ENCODE results near the gene OR4P4.

DNA sequence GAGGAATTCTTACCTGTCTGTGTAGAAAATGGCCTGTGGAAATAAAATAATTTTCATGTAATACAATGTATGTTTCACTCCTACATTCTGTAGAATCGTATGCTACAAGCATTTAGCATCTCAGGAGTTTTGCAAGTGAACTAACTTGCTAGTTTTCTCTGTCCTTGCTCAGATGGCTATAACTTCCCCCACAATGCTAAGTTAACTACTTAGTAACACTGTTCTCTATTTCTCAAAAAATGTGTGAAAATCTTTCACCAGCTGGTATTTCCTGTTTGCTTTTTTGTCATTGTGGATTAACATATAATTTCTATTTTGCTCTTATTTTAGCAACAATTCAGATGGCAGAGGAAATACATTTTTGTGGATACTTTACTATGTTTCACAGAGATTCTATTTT lies 17.6 kb downstream of the OR4P4 start:
- TF ChIP-seq, protein P1, sequence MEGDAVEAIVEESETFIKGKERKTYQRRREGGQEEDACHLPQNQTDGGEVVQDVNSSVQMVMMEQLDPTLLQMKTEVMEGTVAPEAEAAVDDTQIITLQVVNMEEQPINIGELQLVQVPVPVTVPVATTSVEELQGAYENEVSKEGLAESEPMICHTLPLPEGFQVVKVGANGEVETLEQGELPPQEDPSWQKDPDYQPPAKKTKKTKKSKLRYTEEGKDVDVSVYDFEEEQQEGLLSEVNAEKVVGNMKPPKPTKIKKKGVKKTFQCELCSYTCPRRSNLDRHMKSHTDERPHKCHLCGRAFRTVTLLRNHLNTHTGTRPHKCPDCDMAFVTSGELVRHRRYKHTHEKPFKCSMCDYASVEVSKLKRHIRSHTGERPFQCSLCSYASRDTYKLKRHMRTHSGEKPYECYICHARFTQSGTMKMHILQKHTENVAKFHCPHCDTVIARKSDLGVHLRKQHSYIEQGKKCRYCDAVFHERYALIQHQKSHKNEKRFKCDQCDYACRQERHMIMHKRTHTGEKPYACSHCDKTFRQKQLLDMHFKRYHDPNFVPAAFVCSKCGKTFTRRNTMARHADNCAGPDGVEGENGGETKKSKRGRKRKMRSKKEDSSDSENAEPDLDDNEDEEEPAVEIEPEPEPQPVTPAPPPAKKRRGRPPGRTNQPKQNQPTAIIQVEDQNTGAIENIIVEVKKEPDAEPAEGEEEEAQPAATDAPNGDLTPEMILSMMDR (IDR thresholded peaks at IDR 0.05; ENCODE audit: poor library complexity, severe bottlenecking) = no peak
- TF ChIP-seq EZH2 (IDR thresholded peaks at IDR 0.05; ENCODE audit: borderline replicate concordance, insufficient read depth, low read length, poor library complexity, severe bottlenecking) (no peak), EP300 (conservative IDR thresholded peaks at IDR 0.05; ENCODE audit: poor library complexity, severe bottlenecking) (no peak)

Measured in neural cell (in vitro differentiated cells).